Fibroblast of lung (primary cell): ENCODE results near the gene DHRS4L2.
"Not testable (repeated sequence)": the region's sequence is repeated elsewhere in the genome, so short reads cannot be mapped to it uniquely, and the experiment has no call there.

Experiments
- CTCF ChIP-seq, 2 donors: IDR thresholded peaks in 1 of 2; conservative IDR thresholded peaks in 1 of 2; 1 replicate in 1 of 2; 2 replicates in 1 of 2; pipeline ENCODE4 v1.5.1; 2011 to 2012; ENCODE audit warnings: low read length in 2 of 2, control low read depth in 1 of 2, inconsistent platforms in 1 of 2, low read depth in 1 of 2, mild to moderate bottlenecking in 1 of 2
- EZH2 ChIP-seq: IDR thresholded peaks from 2 replicates; pipeline ENCODE4 v1.5.1; 2012; ENCODE audit warnings: low read length, control low read depth, mild to moderate bottlenecking; ENCODE audit errors: missing control alignments

- TF ChIP-seq CTCF (conservative IDR thresholded peaks at IDR 0.05 in 1 of 2, IDR thresholded peaks at IDR 0.05 in 1 of 2; ENCODE audit: low read depth in 1 of 2, low read length in 2 of 2); EZH2: not testable (repeated sequence)
These were observed 514 bp upstream of the DHRS4L2 start for GRCh38 chr14:23988223-23988606.
